IPS-18a (cell line): ENCODE measurements around the gene DLG2.
"Not testable (repeated sequence)": the region's sequence is repeated elsewhere in the genome, so short reads cannot be mapped to it uniquely, and the experiment has no call there.

Experiments used
- H3K27ac ChIP-seq: one replicate; pipeline ENCODE4 v1.5.1; 2013; ENCODE audit warnings: low read length
- H3K27me3 ChIP-seq: one replicate; pipeline ENCODE4 v1.6.1; 2013; ENCODE audit warnings: mild to moderate bottlenecking, low read length; ENCODE audit not compliant: control insufficient read depth, insufficient read depth
- H3K36me3 ChIP-seq: one replicate; pipeline ENCODE4 v1.6.1; 2013; ENCODE audit warnings: low read depth, low read length; ENCODE audit not compliant: control insufficient read depth
- H3K4me1 ChIP-seq: one replicate; pipeline ENCODE4 v1.6.1; 2013; ENCODE audit warnings: low read depth, low read length; ENCODE audit not compliant: control insufficient read depth
- H3K4me3 ChIP-seq: one replicate; pipeline ENCODE4 v1.5.1; 2013; ENCODE audit warnings: low read length
- H3K9ac ChIP-seq: one replicate; pipeline ENCODE4 v1.6.1; 2013; ENCODE audit warnings: mild to moderate bottlenecking, low read length, moderate library complexity
- H3K9me3 ChIP-seq: one replicate; pipeline ENCODE4 v1.6.1; 2013; ENCODE audit warnings: low read depth, low read length; ENCODE audit not compliant: control insufficient read depth

Gene DLG2

DNA sequence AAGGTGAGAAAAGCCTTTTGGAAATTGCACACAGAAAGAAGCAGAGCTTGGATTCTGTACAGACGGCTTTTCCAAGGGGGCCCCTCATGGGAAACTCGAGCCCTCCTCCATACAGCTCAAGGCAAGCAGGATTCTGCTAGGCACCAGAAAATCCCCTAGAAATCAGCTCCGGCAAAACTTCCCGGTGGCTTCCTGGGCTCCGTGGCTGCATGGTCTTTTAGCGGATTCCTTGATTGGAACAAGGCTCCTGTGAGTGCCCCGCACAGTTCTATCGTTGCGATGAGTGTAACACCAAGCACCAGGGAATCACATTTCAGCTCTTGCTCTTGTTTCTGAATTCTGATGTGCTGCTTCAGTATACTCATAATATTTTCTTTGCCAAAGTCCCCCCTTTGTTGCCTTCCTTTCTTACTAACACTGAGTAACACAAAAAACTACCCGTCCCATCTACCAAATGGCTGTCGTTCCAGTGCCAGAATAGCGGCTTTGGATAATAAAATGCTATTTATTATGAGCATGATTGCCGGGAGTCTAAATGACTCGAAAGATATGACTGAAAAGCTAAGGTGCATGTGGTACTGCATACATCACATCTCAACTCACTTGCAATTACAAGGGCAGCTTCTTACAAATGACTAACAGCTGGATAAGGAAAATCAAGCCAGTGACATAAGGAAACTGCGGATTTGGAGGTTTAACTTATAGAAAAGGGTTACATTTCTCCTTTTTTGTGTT, 494.1 kb downstream of the DLG2 start:
- Histone ChIP-seq H3K36me3 (no peaks in the 10 kb centered on the region), H3K27me3 (no peaks in the 10 kb centered on the region), H3K4me1 (peaks cover 13% of the 10 kb centered on the region), H3K27ac (no peak overlapping the region), H3K9me3 (no peaks in the 10 kb centered on the region), H3K9ac (no peak overlapping the region), H3K4me3 (no peak overlapping the region)

DNA sequence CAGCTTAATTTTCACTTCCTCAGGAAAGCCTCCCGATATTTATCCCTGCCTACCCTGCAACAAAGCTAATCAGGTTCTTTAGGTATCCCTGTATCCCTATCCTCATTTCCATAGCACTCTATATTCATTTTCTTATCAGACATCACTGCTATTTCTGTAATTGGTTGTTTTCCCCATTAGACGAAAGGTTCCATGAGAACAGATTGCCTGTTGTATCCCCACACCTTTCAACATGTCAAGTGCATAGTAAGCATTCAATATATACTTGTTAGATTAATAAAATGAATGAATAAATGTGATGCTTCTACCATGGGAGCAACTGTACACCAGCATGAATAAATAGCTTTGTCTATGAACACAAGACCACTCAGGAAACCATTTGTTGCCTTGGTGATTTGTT, 499.8 kb downstream of the DLG2 start:
- Histone ChIP-seq H3K4me1 (no peaks in the 10 kb centered on the region), H3K9ac (no peak overlapping the region), H3K4me3 (no peak overlapping the region), H3K36me3 (no peaks in the 10 kb centered on the region), H3K27me3 (no peaks in the 10 kb centered on the region), H3K27ac (no peak overlapping the region), H3K9me3 (no peaks in the 10 kb centered on the region)

DNA sequence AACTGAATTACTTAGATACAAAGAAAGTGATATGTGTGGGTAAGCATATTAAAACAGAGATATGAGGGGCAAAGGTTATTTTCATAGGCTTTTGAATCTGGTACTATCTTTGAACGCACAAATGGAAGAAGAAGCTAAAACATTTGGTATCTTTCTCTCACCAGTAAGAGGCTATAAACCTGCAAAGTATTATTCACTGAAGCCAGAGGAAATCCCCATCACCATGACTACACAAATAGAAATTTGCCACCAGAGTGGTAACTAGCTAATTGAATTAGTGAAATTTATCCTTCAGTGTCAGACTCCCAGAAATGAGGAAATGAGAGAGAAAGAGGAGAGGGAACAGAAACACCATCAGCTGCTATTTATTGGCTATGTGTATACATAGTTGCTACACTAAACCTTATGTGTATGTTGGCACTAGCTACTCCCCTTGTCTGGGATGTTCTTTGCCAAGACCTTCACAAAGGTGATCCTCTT, 503.4 kb downstream of the DLG2 start:
- Histone ChIP-seq H3K4me3 (no peak overlapping the region), H3K27me3 (no peaks in the 10 kb centered on the region), H3K9me3 (no peaks in the 10 kb centered on the region), H3K27ac (no peak overlapping the region), H3K4me1 (no peaks in the 10 kb centered on the region), H3K9ac (no peak overlapping the region), H3K36me3 (no peaks in the 10 kb centered on the region)

DNA sequence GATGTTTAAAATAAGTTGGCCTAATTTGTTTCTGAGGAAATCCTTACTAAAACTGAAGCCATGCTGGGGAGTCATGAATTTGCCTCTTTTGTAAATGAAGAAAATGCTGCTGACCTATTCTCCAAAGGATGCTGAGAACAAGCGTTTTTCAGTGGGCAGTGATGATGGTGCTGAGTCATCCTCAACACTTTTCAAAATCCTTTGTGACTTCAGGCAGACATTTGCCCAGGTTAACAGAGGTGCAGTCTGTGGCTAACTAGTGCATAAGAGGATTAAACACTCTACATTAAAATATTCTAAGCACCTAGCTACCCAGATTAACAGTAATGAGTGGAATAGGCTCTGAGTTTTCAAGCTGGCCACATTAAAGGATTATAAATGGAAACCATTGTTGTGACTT, 509.0 kb downstream of the DLG2 start:
- Histone ChIP-seq H3K9ac (no peak overlapping the region), H3K4me1 (peaks cover 8% of the 10 kb centered on the region), H3K4me3 (no peak overlapping the region), H3K9me3 (no peaks in the 10 kb centered on the region), H3K27ac (no peak overlapping the region), H3K36me3 (no peaks in the 10 kb centered on the region), H3K27me3 (no peaks in the 10 kb centered on the region)

DNA sequence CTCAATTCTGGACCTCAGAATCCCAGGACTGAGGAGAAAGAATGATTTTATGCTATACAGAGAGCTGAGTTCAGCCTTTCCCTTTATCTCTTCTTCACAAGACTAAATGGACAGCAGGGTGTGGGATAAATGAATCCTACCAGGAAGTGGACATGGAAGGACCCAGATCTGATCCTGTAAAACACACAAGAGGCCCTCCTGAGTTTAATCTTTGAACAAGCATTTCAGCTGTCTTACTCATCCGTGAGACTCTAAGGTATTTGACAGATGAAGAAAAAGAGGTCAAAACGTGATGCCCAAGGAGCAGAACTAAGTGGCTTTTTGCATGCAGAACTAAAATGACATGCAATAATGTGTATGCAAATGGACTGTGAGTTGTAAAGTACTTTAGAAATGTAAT, 511.3 kb downstream of the DLG2 start:
- H3K9ac ChIP-seq = no peak overlapping the region
- H3K27me3 ChIP-seq = no peaks in the 10 kb centered on the region
- H3K9me3 ChIP-seq = no peaks in the 10 kb centered on the region
- no peak overlapping the region for H3K4me3 ChIP-seq
- H3K36me3 ChIP-seq = no peaks in the 10 kb centered on the region
- H3K27ac ChIP-seq = no peak overlapping the region
- peaks cover 8% of the 10 kb centered on the region for H3K4me1 ChIP-seq

DNA sequence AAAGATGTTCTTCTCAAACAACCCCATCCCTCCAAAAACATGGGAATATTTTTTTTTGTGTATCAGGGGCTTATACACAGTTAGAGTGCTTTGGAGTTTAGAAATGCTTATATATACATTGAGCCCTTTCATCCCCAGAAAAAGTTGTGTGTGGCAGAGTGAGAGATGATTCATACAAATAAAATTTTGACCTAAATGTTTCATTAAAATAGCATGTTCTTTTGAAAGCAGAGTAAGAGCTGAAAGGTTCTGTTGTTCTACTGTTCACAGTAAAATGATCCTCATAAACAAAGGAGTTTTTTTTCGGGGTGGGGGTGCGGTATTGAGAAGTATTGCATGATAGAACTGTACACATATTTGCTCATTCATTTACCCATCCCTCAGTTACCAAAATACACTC, 512.4 kb downstream of the DLG2 start:
- H3K27me3 ChIP-seq = no peaks in the 10 kb centered on the region
- no peak overlapping the region for H3K27ac ChIP-seq
- H3K9me3 ChIP-seq = no peaks in the 10 kb centered on the region
- H3K36me3 ChIP-seq = no peaks in the 10 kb centered on the region
- H3K9ac ChIP-seq = no peak overlapping the region
- H3K4me1 ChIP-seq = peaks cover 8% of the 10 kb centered on the region
- H3K4me3 ChIP-seq = no peak overlapping the region

DNA sequence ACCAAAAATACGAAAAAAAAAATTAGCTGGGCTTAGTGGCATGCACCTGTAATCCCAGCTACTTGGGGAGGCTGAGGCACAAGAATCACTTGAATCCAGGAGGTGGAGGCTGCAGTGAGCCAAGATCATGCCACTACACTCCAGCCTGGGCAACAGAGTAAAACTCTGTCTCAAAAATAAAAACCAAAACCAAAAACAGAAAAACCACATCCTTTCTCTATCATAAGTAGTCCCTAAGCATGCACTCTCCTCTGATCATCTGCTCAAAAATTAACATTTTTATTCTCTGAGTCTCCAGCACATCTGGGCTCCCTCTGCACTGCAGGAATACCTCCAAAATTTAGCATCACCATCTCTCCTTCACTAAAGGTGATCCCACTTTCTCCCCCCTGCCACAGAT, 516.9 kb downstream of the DLG2 start:
- not testable (repeated sequence) for H3K9me3 ChIP-seq, H3K36me3 ChIP-seq, H3K4me3 ChIP-seq, H3K27me3 ChIP-seq, H3K9ac ChIP-seq, H3K4me1 ChIP-seq, H3K27ac ChIP-seq

DNA sequence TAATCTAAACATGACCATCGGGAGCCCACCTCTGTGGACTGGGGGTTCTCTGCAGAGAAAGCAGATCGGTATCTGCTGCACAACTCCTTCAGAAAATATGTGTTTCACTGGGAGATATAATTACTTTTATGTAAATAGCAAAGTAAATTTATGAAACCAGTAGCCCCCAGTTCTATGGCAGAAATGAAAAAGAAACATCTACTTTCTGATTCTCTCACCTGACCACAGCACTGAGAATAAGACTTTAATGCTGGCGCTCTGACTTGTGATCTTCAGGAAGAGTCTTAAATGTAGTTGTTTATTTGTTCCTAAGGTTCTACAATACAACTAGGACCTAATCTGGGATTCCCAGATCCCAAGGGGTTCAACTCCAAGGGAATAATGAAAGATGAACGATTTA, 518.0 kb downstream of the DLG2 start:
- Histone ChIP-seq H3K4me1 (no peaks in the 10 kb centered on the region), H3K27ac (no peak overlapping the region), H3K4me3 (no peak overlapping the region), H3K27me3 (no peaks in the 10 kb centered on the region), H3K9me3 (no peaks in the 10 kb centered on the region), H3K36me3 (no peaks in the 10 kb centered on the region), H3K9ac (no peak overlapping the region)

DNA sequence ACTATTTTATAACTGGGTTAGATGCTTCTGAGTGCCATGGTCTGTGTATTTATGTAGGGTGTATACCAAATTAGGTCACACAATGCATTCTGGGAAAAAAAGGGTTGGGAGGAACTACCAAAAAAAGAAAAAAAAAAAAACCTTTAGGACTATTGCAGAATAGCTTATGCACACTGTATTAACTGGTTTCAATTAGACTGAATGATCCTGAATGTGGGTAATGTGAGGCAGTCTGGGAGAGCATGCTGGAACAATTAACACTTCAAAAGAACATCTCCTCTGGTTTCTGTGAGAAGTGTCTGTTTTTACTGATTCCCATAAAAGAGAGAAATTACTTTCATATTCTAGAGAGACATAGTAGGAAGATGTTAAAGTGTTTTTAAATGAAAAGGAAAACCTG, 521.3 kb downstream of the DLG2 start:
- Histone ChIP-seq H3K27me3 (no peaks in the 10 kb centered on the region), H3K4me3 (no peak overlapping the region), H3K4me1 (no peaks in the 10 kb centered on the region), H3K27ac (no peak overlapping the region), H3K9me3 (peaks cover 5% of the 10 kb centered on the region), H3K9ac (no peak overlapping the region), H3K36me3 (no peaks in the 10 kb centered on the region)

DNA sequence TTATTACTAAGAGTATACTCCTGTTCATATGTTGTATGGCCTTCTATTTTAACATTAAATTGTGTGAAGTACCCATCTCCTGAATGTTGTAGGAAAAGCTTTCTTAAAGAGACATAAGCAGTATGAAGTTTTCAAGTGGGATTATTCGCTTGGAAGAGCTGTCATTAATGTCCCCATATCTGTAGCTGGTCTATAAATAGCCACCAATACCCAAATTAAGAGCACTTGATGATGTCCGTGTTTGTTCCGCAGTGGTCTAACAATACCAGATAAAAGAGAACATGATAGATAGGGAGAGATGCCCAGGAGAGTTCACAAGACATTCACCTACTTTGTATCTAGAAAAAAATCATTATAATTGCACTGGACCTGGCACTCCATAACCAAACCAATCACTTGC, 527.6 kb downstream of the DLG2 start:
- Histone ChIP-seq H3K9ac (no peak overlapping the region), H3K27ac (no peak overlapping the region), H3K27me3 (no peaks in the 10 kb centered on the region), H3K9me3 (peaks cover 5% of the 10 kb centered on the region), H3K4me3 (no peak overlapping the region), H3K36me3 (no peaks in the 10 kb centered on the region), H3K4me1 (no peaks in the 10 kb centered on the region)

DNA sequence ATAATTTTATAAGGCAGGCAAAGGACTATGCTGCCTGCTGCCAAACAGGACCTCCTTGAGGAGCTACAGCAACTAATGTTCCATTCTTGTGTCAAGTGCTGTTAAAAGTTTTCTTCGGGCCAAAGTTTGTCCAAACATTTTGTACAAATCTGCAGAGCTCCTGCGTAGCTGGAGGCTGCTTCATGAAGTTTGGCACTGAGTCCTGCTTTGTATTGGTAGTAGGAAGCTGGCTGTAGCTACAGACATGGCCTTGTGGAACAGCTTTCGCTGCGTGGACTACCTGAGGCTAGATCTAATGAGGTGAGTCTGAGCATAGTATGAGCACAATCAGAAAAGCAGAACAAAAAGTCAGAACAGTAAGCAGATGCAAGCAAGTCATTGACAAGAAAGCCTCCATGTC, 528.1 kb downstream of the DLG2 start:
- no peak overlapping the region for H3K9ac ChIP-seq
- H3K9me3 ChIP-seq = peaks cover 5% of the 10 kb centered on the region
- no peaks in the 10 kb centered on the region for H3K27me3 ChIP-seq
- H3K4me3 ChIP-seq = no peak overlapping the region
- no peaks in the 10 kb centered on the region for H3K4me1 ChIP-seq
- no peaks in the 10 kb centered on the region for H3K36me3 ChIP-seq
- no peak overlapping the region for H3K27ac ChIP-seq

DNA sequence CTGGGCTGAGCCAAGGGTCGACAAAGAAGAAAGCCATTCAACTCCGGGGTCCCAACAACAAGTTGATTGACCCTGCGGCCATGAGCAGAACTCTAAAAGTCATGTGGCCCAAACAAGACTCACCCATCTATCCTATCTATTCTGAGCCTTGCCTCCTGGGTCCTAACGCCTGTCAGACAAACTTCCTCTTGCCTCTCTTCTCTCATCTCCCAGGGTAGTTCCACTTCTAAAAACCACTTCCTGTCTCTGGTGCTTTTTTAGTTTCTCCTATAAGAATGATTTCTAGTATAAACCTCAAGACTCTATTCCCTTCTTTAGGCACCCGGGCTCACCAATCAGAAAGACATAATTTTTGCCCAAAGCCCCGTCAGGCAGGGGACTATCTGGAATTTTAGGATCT, 530.2 kb downstream of the DLG2 start:
- no peak overlapping the region for H3K9ac ChIP-seq
- no peaks in the 10 kb centered on the region for H3K9me3 ChIP-seq
- no peak overlapping the region for H3K4me3 ChIP-seq
- no peaks in the 10 kb centered on the region for H3K4me1 ChIP-seq
- H3K27ac ChIP-seq = no peak overlapping the region
- H3K36me3 ChIP-seq = no peaks in the 10 kb centered on the region
- H3K27me3 ChIP-seq = no peaks in the 10 kb centered on the region
